Measurements from ENCODE around the gene NINJ2. TPM values are rescaled to one million over a fixed set of nuclear protein-coding genes. Genes with fewer than 3 reads are reported as not detected.
"Not testable (repeated sequence)": the region's sequence is repeated elsewhere in the genome, so short reads cannot be mapped to it uniquely, and the experiment has no call there.

Gene NINJ2
- total RNA-seq, 1 donor, result 0.43 TPM

DNA sequence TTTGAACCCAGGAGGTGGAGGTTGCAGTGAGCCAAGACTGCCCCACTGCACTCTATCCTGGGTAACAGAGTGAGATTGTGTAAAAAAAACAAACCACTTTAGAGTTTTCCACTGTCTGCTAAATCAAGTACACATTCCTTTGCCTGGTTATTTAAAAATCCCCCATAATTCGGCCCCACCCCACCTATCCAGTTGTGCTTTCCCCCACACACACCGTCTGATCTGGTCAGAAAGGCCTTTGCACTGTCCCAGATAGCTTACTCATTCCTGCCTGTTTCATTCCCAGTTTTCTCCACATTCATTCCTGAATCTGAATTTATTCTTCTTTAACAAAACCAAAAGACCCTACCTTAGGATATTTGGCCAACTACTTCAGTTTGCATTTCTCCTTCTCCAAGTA is 29.5 kb downstream of the NINJ2 start:
- TF ChIP-seq, protein P1, sequence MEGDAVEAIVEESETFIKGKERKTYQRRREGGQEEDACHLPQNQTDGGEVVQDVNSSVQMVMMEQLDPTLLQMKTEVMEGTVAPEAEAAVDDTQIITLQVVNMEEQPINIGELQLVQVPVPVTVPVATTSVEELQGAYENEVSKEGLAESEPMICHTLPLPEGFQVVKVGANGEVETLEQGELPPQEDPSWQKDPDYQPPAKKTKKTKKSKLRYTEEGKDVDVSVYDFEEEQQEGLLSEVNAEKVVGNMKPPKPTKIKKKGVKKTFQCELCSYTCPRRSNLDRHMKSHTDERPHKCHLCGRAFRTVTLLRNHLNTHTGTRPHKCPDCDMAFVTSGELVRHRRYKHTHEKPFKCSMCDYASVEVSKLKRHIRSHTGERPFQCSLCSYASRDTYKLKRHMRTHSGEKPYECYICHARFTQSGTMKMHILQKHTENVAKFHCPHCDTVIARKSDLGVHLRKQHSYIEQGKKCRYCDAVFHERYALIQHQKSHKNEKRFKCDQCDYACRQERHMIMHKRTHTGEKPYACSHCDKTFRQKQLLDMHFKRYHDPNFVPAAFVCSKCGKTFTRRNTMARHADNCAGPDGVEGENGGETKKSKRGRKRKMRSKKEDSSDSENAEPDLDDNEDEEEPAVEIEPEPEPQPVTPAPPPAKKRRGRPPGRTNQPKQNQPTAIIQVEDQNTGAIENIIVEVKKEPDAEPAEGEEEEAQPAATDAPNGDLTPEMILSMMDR (IDR thresholded peaks at IDR 0.05; ENCODE audit: insufficient read depth, low read depth, low read length), result no peak
- H3K4me3 ChIP-seq (ENCODE audit: low read depth, low read length), result no peak overlapping the region
- DNase-seq (ENCODE audit: low read depth), result no peak

DNA sequence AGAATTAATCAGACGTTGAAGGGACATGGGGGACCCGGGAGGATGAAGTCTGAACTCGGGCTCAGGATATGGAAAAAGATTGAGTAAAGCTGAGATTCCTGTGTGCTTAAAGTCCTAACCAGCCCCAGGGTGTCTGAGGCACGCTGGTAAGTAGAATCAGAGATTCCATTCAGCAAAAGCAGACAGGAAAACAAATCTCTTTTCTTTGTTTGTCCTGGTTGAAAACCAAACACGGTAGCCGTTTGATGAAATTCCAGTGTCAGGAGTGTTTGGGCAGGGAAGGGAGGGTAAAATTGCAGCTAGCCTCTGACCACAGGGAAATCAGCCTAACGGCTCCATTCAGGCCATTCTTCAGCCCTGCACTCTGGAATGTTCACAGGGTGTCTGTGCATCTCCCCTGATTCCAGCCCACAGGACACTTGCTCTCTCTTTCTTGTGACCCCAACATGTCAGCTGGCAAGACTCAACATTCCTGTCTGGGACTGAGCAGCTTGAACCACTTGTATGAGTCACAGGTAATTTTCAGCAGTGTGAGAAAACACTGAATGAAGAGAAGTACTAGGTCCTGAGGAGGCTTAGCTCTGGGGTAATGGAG is 31.0 kb downstream of the NINJ2 start:
- H3K4me3 ChIP-seq (ENCODE audit: low read depth, low read length), result no peak overlapping the region
- TF ChIP-seq, protein P1 (IDR thresholded peaks at IDR 0.05; ENCODE audit: insufficient read depth, low read depth, low read length), result no peak
- peak; percentile 83 for DNase-seq (ENCODE audit: low read depth)

DNA sequence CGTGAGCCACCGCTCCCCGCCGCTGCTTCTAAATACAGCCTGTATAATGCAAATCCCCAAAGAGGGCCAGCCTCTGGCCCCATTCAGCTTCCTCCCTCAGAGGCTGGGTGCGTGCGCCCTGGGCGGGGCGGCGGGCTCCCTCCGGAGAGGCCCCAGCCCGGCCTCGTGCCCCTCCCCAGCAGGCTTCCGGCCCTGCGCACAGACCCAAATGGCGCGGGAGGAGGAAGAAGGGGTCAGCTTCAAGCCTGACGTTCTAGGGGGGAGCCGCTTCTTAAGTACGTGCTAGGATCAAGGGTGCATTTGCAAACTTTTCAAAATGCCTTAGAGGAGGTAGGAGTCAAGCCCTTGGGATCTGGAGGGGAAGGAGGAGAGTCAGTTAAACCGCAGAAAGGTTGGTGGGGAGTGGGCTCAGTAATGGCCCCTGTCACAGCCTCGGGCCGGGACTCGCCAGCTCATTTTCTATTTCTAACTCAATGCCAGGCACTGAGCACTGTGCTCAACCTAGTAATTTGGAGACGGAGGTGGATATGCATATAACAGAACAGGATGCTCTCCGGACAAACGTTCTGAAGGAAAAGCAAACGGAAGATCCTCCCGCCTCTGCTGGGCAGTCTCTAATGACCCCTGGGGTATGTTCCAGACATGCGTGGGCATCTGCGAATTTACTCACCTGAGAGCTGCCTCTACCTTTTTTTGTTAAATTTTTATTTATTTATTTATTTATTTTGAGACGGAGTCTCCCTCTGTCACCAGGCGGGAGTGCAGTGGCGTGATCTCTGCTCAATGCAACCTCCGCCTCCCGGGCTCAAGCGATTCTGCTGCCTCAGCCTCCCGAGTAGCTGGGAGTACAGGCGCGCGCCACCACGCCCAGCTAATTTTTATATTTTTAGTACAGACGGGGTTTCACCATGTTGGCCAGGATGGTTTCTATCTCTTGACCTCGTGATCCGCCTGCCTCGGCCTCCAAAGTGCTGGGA is 32.3 kb downstream of the NINJ2 start:
- H3K4me3 ChIP-seq (ENCODE audit: low read depth, low read length), result no peak overlapping the region
- DNase-seq (ENCODE audit: low read depth), result no peak
- TF ChIP-seq, protein P1 (IDR thresholded peaks at IDR 0.05; ENCODE audit: insufficient read depth, low read depth, low read length), result no peak

DNA sequence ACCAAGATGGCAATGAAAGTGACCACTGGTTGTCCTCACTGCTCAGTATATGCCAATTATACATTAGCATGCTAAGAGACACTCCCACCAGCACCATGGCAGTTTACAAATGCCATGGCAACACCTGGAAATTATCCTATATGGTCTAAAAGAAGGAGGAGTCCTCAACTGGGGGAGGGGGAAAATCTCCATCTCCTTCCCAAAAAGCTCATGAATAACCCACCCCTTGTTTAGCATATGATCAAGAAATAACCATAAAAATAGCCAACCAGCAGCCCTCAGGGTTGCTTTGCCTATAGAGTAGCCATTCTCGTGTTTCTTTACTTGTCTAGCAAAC is 34.5 kb downstream of the NINJ2 start:
- not testable (repeated sequence) for H3K4me3 ChIP-seq (ENCODE audit: low read depth, low read length)

DNA sequence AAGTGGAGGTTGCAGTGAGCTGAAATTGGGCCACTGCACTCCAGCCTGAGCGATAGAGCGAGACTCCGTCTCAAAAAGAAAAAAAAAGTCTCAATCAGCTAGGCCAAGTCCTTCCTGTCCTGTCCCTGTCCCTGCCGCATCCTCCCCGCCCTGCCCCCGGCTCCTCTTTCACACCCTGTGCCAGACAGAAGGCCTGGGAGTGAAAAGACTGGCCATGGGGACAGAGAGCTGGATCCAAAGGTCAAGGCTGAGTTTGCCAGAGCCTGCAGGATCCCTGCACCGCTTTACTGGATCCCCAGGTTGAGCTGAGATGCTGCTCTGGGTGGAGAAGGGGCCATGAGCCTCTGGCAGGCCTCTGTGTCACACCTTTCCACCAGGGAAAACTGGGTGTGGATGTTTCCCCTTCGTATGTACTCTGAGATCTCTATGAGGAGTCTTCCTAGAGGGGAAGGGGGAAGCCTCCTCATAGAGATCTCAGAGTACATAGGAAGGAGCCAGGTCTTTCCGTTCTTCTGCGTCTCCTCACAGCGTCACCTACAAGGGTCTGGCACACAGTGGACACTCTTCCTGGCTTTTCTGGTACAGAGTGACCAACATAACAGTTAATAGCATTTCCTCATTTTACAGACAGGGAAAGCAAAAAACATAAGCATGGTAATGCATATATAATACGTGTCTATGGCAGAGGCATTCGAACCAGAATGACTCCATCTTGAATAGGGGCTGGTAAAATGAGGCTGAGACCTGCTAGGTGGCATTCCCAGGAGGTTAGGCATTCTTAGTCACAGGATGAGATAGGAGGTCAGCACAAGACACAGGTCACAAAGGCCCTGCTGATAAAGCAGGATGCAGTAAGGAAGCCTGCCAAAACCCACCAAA is 35.1 kb downstream of the NINJ2 start:
- no peak for DNase-seq (ENCODE audit: low read depth)
- TF ChIP-seq, protein P1 (IDR thresholded peaks at IDR 0.05; ENCODE audit: insufficient read depth, low read depth, low read length), result no peak
- H3K4me3 ChIP-seq (ENCODE audit: low read depth, low read length), result no peak overlapping the region

More for the DNA sequence above, 34.5 kb downstream of the NINJ2 start:
- not testable (repeated sequence) for DNase-seq (ENCODE audit: low read depth)

DNA sequence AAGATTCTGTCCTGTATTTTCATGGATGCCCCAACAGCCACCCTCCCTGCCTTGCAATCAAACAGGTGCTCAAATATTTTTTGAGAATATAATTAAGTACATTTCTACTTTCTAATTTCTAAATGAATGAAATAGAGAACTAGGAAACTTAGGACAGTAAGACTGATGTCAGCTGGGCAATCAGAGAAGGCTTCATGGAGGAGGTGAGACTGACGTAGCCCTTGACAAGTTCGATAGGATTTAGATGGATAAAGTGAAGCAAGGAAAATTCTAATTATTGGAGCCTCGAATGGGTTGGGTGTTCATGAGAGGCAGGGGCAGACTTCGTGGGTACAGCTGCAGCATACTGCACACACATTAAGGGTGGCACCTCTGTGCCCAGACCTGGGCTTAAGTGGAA is 36.0 kb downstream of the NINJ2 start:
- TF ChIP-seq, protein P1 (IDR thresholded peaks at IDR 0.05; ENCODE audit: insufficient read depth, low read depth, low read length), result no peak
- DNase-seq (ENCODE audit: low read depth), result no peak
- no peak overlapping the region for H3K4me3 ChIP-seq (ENCODE audit: low read depth, low read length)

DNA sequence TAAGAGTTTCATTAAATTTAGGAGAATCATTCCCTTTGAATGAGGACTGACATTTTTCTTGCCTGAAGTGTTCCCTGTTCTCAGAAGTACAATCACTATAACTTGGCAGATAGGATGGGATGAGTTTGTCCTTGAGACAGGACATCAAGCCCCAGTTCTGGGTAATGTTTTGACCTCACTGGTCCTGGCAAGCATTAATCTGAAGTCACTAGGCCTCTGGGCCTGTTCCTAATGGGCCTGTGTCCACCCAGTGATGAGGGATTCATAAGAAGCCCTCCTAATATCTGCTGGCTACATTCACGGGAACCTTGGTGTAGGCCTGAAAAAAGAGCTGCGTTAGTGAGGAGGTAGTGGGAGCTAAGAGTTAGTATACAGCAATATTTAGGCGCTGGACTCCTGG is 37.2 kb downstream of the NINJ2 start:
- TF ChIP-seq, protein P1 (IDR thresholded peaks at IDR 0.05; ENCODE audit: insufficient read depth, low read depth, low read length), result no peak
- no peak for DNase-seq (ENCODE audit: low read depth)
- no peak overlapping the region for H3K4me3 ChIP-seq (ENCODE audit: low read depth, low read length)

Measured in fibroblast of villous mesenchyme (primary cell).